Fibroblast of pulmonary artery (primary cell): ENCODE measurements around the gene MAP1S.

Source experiments
- DNase-seq: peaks from one replicate; pipeline ENCODE4 v3.0.0-alpha.2; 2010; ENCODE audit warnings: low read depth
- H3K4me3 ChIP-seq: replicated peaks from 2 replicates; pipeline ENCODE4 v1.5.1; 2011; ENCODE audit warnings: low read depth, mild to moderate bottlenecking, control low read depth, low read length, moderate library complexity
- CTCF ChIP-seq: IDR thresholded peaks from 2 replicates; pipeline ENCODE4 v1.5.1; 2011; ENCODE audit warnings: mild to moderate bottlenecking, control low read depth, low read length, inconsistent platforms; ENCODE audit errors: missing control alignments

MAP1S gene

GRCh38 chr19:17678836-17679235 lies 40.4 kb upstream of the MAP1S start:
- DNase-seq: no peak
- TF ChIP-seq CTCF: no peak

GRCh38 chr19:17679526-17680229 lies 39.6 kb upstream of the MAP1S start:
- no peak overlapping the region for H3K4me3 ChIP-seq
- no peak for TF ChIP-seq CTCF
- no peak for DNase-seq

More at GRCh38 chr19:17678836-17679235, 40.4 kb upstream of the MAP1S start:
- H3K4me3 ChIP-seq: no peak overlapping the region

- H3K4me3 ChIP-seq: no peak overlapping the region
- peak; percentile 70 for DNase-seq
- no peak for TF ChIP-seq CTCF
Observed at GRCh38 chr19:17680230-17680722, 39.0 kb upstream of the MAP1S start.

- DNase-seq: peak; percentile 56
- TF ChIP-seq CTCF: no peak
- H3K4me3 ChIP-seq: no peak overlapping the region
Observed at GRCh38 chr19:17681505-17682125, 37.7 kb upstream of the MAP1S start.

GRCh38 chr19:17682273-17682672 lies 37.0 kb upstream of the MAP1S start:
- no peak overlapping the region for H3K4me3 ChIP-seq
- DNase-seq: no peak
- no peak for TF ChIP-seq CTCF

- TF ChIP-seq CTCF: no peak
- H3K4me3 ChIP-seq: no peak overlapping the region
- DNase-seq: no peak
Observed at GRCh38 chr19:17683078-17683477, 36.2 kb upstream of the MAP1S start.
